ENCODE results near the gene TMEM161B. TPM values are rescaled to one million over a fixed set of nuclear protein-coding genes. Genes with fewer than 3 reads are reported as not detected.

TMEM161B gene
- 11.8 TPM for polyA plus RNA-seq (2013, experiment 1 of 2)
- 12.3 TPM for polyA plus RNA-seq (2013, experiment 2 of 2)

GRCh38 chr5:88268385-88269184 is at the start of gene TMEM161B:
Gene TMEM161B, minus strand, starts transcription at chr5:88268845. Its CDS starts 122 bp downstream, at chr5:88268723.
- Histone ChIP-seq H3K9ac (ENCODE audit: low read depth, low read length, poor library complexity) (peak within 1 kb of the TSS; percentile 97), H2BK12ac (ENCODE audit: low read length) (no peak within 1 kb of the TSS), H2BK15ac (ENCODE audit: low read length) (no peak within 1 kb of the TSS), H3K36me3 (replicated peaks in 1 of 2; ENCODE audit: control insufficient read depth in 2 of 2, insufficient read depth in 2 of 2, low read length in 2 of 2) (peaks cover 5 to 33% of the 10 kb centered on the region in 2 donors), H3K23ac (ENCODE audit: low read depth, low read length, poor library complexity) (peak within 1 kb of the TSS; percentile 18), H2AFZ (ENCODE audit: low read length) (peak within 1 kb of the TSS; percentile 93), H3K79me1 (ENCODE audit: low read depth, low read length) (peaks cover 12% of the 10 kb centered on the region), H3K4me2 (ENCODE audit: insufficient read depth, low read length, poor library complexity, severe bottlenecking) (peak within 1 kb of the TSS; percentile 83), H3K4me1 (ENCODE audit: control insufficient read depth in 2 of 2, insufficient read depth in 1 of 2, low read depth in 1 of 2, low read length in 2 of 2) (peaks cover 1 to 7% of the 10 kb centered on the region in 2 donors), H2BK5ac (ENCODE audit: low read length) (peak within 1 kb of the TSS; percentile 19), H3K27me3 (ENCODE audit: control insufficient read depth in 3 of 3, insufficient read depth in 3 of 3, low read depth in 1 of 3, low read length in 3 of 3) (no peaks in the 10 kb centered on the region), H3K9me3 (replicated peaks in 1 of 2; ENCODE audit: control insufficient read depth in 2 of 2, insufficient read depth in 1 of 2, low read depth in 1 of 2, low read length in 2 of 2) (peaks cover 4 to 23% of the 10 kb centered on the region in 2 donors), H3K4me3 (ENCODE audit: low read length in 2 of 2) (peak within 1 kb of the TSS; percentile 89), H3K18ac (ENCODE audit: low read length) (peak within 1 kb of the TSS; percentile 96), H4K91ac (ENCODE audit: low read depth, low read length, poor library complexity) (peak within 1 kb of the TSS; percentile 77), H3K14ac (ENCODE audit: low read length) (no peak within 1 kb of the TSS), H4K8ac (ENCODE audit: low read depth, low read length) (no peak within 1 kb of the TSS), H3K27ac (replicated peaks; ENCODE audit: low read length) (peak within 1 kb of the TSS; percentile 30), H3K4ac (ENCODE audit: low read length) (peak within 1 kb of the TSS; percentile 8), H2AK5ac (ENCODE audit: low read depth, low read length) (no peak within 1 kb of the TSS), H2BK120ac (ENCODE audit: low read depth, low read length) (no peak within 1 kb of the TSS)
- WGBS, 2 donors (ENCODE audit: extremely low coverage in 2 of 2, insufficient read length in 2 of 2, insufficient replicate concordance in 1 of 2) = no CpG with 5 or more reads among the region's 46 CpGs
- peak; percentile 51 for DNase-seq (ENCODE audit: low spot score)

GRCh38 chr5:88304356-88304755 is 35.7 kb upstream of the TMEM161B start:
- H3K27me3 ChIP-seq (ENCODE audit: control insufficient read depth in 3 of 3, insufficient read depth in 3 of 3, low read depth in 1 of 3, low read length in 3 of 3) = no peaks in the 10 kb centered on the region
- no peak overlapping the region for H2BK120ac ChIP-seq (ENCODE audit: low read depth, low read length)
- no peaks in the 10 kb centered on the region for H3K36me3 ChIP-seq (replicated peaks in 1 of 2; ENCODE audit: control insufficient read depth in 2 of 2, insufficient read depth in 2 of 2, low read length in 2 of 2)
- no peaks in the 10 kb centered on the region for H3K4me1 ChIP-seq (ENCODE audit: control insufficient read depth in 2 of 2, insufficient read depth in 1 of 2, low read depth in 1 of 2, low read length in 2 of 2)
- H3K9me3 ChIP-seq (replicated peaks in 1 of 2; ENCODE audit: control insufficient read depth in 2 of 2, insufficient read depth in 1 of 2, low read depth in 1 of 2, low read length in 2 of 2) = no peaks in the 10 kb centered on the region
- H3K23ac ChIP-seq (ENCODE audit: low read depth, low read length, poor library complexity) = no peak overlapping the region
- WGBS, 2 donors (ENCODE audit: extremely low coverage in 2 of 2, insufficient read length in 2 of 2, insufficient replicate concordance in 1 of 2) = no CpG with 5 or more reads among the region's 2 CpGs
- no peak overlapping the region for H3K27ac ChIP-seq (replicated peaks; ENCODE audit: low read length)
- no peak overlapping the region for H4K8ac ChIP-seq (ENCODE audit: low read depth, low read length)
- no peak overlapping the region for H2AK5ac ChIP-seq (ENCODE audit: low read depth, low read length)
- no peaks in the 10 kb centered on the region for H3K79me1 ChIP-seq (ENCODE audit: low read depth, low read length)
- no peak overlapping the region for H3K14ac ChIP-seq (ENCODE audit: low read length)
- H3K9ac ChIP-seq (ENCODE audit: low read depth, low read length, poor library complexity) = no peak overlapping the region
- no peak overlapping the region for H3K4me2 ChIP-seq (ENCODE audit: insufficient read depth, low read length, poor library complexity, severe bottlenecking)
- no peak overlapping the region for H2BK15ac ChIP-seq (ENCODE audit: low read length)
- H3K4me3 ChIP-seq (ENCODE audit: low read length in 2 of 2) = no peak overlapping the region
- no peak overlapping the region for H2BK12ac ChIP-seq (ENCODE audit: low read length)
- no peak overlapping the region for H2BK5ac ChIP-seq (ENCODE audit: low read length)
- H3K4ac ChIP-seq (ENCODE audit: low read length) = no peak overlapping the region
- DNase-seq (ENCODE audit: low spot score) = no peak
- no peak overlapping the region for H3K18ac ChIP-seq (ENCODE audit: low read length)
- H4K91ac ChIP-seq (ENCODE audit: low read depth, low read length, poor library complexity) = no peak overlapping the region
- no peak overlapping the region for H2AFZ ChIP-seq (ENCODE audit: low read length)

- Histone ChIP-seq H2BK12ac (ENCODE audit: low read length) (no peak overlapping the region), H4K91ac (ENCODE audit: low read depth, low read length, poor library complexity) (no peak overlapping the region), H3K18ac (ENCODE audit: low read length) (no peak overlapping the region), H3K27ac (replicated peaks; ENCODE audit: low read length) (no peak overlapping the region), H3K79me1 (ENCODE audit: low read depth, low read length) (no peaks in the 10 kb centered on the region), H2BK15ac (ENCODE audit: low read length) (no peak overlapping the region), H3K23ac (ENCODE audit: low read depth, low read length, poor library complexity) (no peak overlapping the region), H3K4me3 (ENCODE audit: low read length in 2 of 2) (no peak overlapping the region), H2AFZ (ENCODE audit: low read length) (no peak overlapping the region), H3K9ac (ENCODE audit: low read depth, low read length, poor library complexity) (no peak overlapping the region), H3K27me3 (ENCODE audit: control insufficient read depth in 3 of 3, insufficient read depth in 3 of 3, low read depth in 1 of 3, low read length in 3 of 3) (no peaks in the 10 kb centered on the region), H3K4me2 (ENCODE audit: insufficient read depth, low read length, poor library complexity, severe bottlenecking) (no peak overlapping the region), H3K9me3 (replicated peaks in 1 of 2; ENCODE audit: control insufficient read depth in 2 of 2, insufficient read depth in 1 of 2, low read depth in 1 of 2, low read length in 2 of 2) (peaks cover 0 to 1% of the 10 kb centered on the region in 2 donors), H2AK5ac (ENCODE audit: low read depth, low read length) (no peak overlapping the region), H2BK5ac (ENCODE audit: low read length) (no peak overlapping the region), H3K14ac (ENCODE audit: low read length) (no peak overlapping the region), H2BK120ac (ENCODE audit: low read depth, low read length) (no peak overlapping the region), H3K36me3 (replicated peaks in 1 of 2; ENCODE audit: control insufficient read depth in 2 of 2, insufficient read depth in 2 of 2, low read length in 2 of 2) (no peaks in the 10 kb centered on the region), H4K8ac (ENCODE audit: low read depth, low read length) (no peak overlapping the region), H3K4ac (ENCODE audit: low read length) (no peak overlapping the region), H3K4me1 (ENCODE audit: control insufficient read depth in 2 of 2, insufficient read depth in 1 of 2, low read depth in 1 of 2, low read length in 2 of 2) (no peaks in the 10 kb centered on the region)
- DNase-seq (ENCODE audit: low spot score) = no peak
Measured at GRCh38 chr5:88298425-88298824, 29.8 kb upstream of the TMEM161B start.

- H4K91ac ChIP-seq (ENCODE audit: low read depth, low read length, poor library complexity) = no peak overlapping the region
- H3K14ac ChIP-seq (ENCODE audit: low read length) = no peak overlapping the region
- no peak overlapping the region for H2AFZ ChIP-seq (ENCODE audit: low read length)
- H2BK15ac ChIP-seq (ENCODE audit: low read length) = no peak overlapping the region
- no peak overlapping the region for H3K4me3 ChIP-seq (ENCODE audit: low read length in 2 of 2)
- H2AK5ac ChIP-seq (ENCODE audit: low read depth, low read length) = no peak overlapping the region
- peaks cover 0 to 1% of the 10 kb centered on the region in 2 donors for H3K9me3 ChIP-seq (replicated peaks in 1 of 2; ENCODE audit: control insufficient read depth in 2 of 2, insufficient read depth in 1 of 2, low read depth in 1 of 2, low read length in 2 of 2)
- no peak overlapping the region for H2BK12ac ChIP-seq (ENCODE audit: low read length)
- no peak overlapping the region for H4K8ac ChIP-seq (ENCODE audit: low read depth, low read length)
- H3K79me1 ChIP-seq (ENCODE audit: low read depth, low read length) = no peaks in the 10 kb centered on the region
- H3K36me3 ChIP-seq (replicated peaks in 1 of 2; ENCODE audit: control insufficient read depth in 2 of 2, insufficient read depth in 2 of 2, low read length in 2 of 2) = no peaks in the 10 kb centered on the region
- H3K9ac ChIP-seq (ENCODE audit: low read depth, low read length, poor library complexity) = no peak overlapping the region
- H3K18ac ChIP-seq (ENCODE audit: low read length) = no peak overlapping the region
- no peak overlapping the region for H2BK120ac ChIP-seq (ENCODE audit: low read depth, low read length)
- H3K27me3 ChIP-seq (ENCODE audit: control insufficient read depth in 3 of 3, insufficient read depth in 3 of 3, low read depth in 1 of 3, low read length in 3 of 3) = no peaks in the 10 kb centered on the region
- H3K27ac ChIP-seq (replicated peaks; ENCODE audit: low read length) = no peak overlapping the region
- no peak overlapping the region for H3K4ac ChIP-seq (ENCODE audit: low read length)
- no CpG with 5 or more reads among the region's 3 CpGs for WGBS, 2 donors (ENCODE audit: extremely low coverage in 2 of 2, insufficient read length in 2 of 2, insufficient replicate concordance in 1 of 2)
- H3K4me2 ChIP-seq (ENCODE audit: insufficient read depth, low read length, poor library complexity, severe bottlenecking) = no peak overlapping the region
- DNase-seq (ENCODE audit: low spot score) = no peak
- H3K23ac ChIP-seq (ENCODE audit: low read depth, low read length, poor library complexity) = no peak overlapping the region
- no peak overlapping the region for H2BK5ac ChIP-seq (ENCODE audit: low read length)
- H3K4me1 ChIP-seq (ENCODE audit: control insufficient read depth in 2 of 2, insufficient read depth in 1 of 2, low read depth in 1 of 2, low read length in 2 of 2) = no peaks in the 10 kb centered on the region
Measured at GRCh38 chr5:88290801-88291200, 22.2 kb upstream of the TMEM161B start.
